ENCODE data around the gene FAM13A. TPM values are rescaled to one million over a fixed set of nuclear protein-coding genes. Genes with fewer than 3 reads are reported as not detected.

Gene FAM13A
- total and polyA plus RNA-seq, 2 of the 4 experiments (the other 2 are of a cell fraction) = 13.1 to 22.0 TPM

DNA sequence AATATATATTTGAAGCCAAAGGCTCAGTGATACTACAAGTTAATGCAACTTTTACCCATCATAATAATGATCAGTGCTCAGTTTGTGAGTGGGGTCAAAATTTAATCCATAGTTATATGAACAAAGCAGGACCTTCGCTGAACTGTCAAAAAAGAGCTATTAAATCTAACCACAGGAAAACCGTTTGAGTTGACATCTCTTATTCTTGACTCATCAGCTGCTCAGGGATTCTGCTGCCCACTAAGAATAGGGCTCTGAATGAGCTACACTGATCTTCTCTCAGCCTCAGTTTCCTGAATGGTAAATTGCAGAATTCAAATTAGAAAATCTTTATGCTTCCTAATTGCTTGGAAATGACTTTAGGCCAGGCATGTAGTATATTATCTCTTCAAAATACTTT is 314.4 kb downstream of the FAM13A start:
- Histone ChIP-seq H2BK20ac (ENCODE audit: low read depth, low read length) (no peak overlapping the region), H2BK15ac (ENCODE audit: low read depth, low read length) (no peak overlapping the region), H3K56ac (ENCODE audit: extremely low read depth, insufficient read depth, low read length) (no peak overlapping the region), H3K36me3 (ENCODE audit: control insufficient read depth, insufficient read depth, low read length) (peaks cover 23% of the 10 kb centered on the region), H4K8ac (ENCODE audit: low read depth in 2 of 2, low read length in 2 of 2) (no peak overlapping the region; a peak in 1 of 4 replicates), H3K79me1 (ENCODE audit: low read depth in 1 of 2, low read length in 2 of 2) (no peaks in the 10 kb centered on the region; a peak in 1 of 4 replicates), H3K14ac (replicated peaks; ENCODE audit: low read depth, low read length) (no peak overlapping the region), H2BK5ac (ENCODE audit: low read depth, low read length, poor library complexity, severe bottlenecking) (no peak overlapping the region), H4K20me1 (ENCODE audit: insufficient read depth, low read length) (no peaks in the 10 kb centered on the region), H3K9me3 (ENCODE audit: control insufficient read depth, insufficient read depth, low read length) (no peaks in the 10 kb centered on the region), H2AK5ac (ENCODE audit: low read depth, low read length) (no peak overlapping the region), H3K4me3 (ENCODE audit: insufficient read depth, low read depth, low read length) (no peak overlapping the region), H3K9me1 (ENCODE audit: insufficient read depth, low read length) (peaks cover 9% of the 10 kb centered on the region), H2BK120ac (ENCODE audit: low read depth, low read length) (no peak overlapping the region), H3K18ac (ENCODE audit: low read depth, low read length) (no peak overlapping the region), H3K4me1 (ENCODE audit: control insufficient read depth, insufficient read depth, low read length) (peaks cover 5% of the 10 kb centered on the region), H3K27me3 (ENCODE audit: control insufficient read depth, insufficient read depth, low read length) (no peaks in the 10 kb centered on the region), H3K4ac (ENCODE audit: low read depth, low read length) (no peak overlapping the region), H3K9ac (ENCODE audit: low read depth, low read length) (no peak overlapping the region), H2AFZ (replicated peaks; ENCODE audit: low read length, poor library complexity) (no peak overlapping the region), H2AK9ac (replicated peaks; ENCODE audit: low read depth, low read length, poor library complexity) (no peak overlapping the region), H4K91ac (ENCODE audit: insufficient read depth, low read depth, low read length) (no peak overlapping the region), H4K5ac (ENCODE audit: low read depth, low read length) (no peak overlapping the region), H3K23ac (ENCODE audit: low read depth, low read length) (no peak overlapping the region), H3K27ac (ENCODE audit: insufficient read depth, low read length) (no peak overlapping the region), H3K4me2 (ENCODE audit: low read depth, low read length) (no peak overlapping the region)
- intact Hi-C loops (cut with micrococcal nuclease) (no loop called here), dilution Hi-C loops (cut with HindIII; ENCODE audit: low sequenced_read_pairs, unreplicated experiment) (no loop called here), in situ Hi-C loops (cut with MboI; ENCODE audit: low sequenced_read_pairs) (no loop called here)
- TF ChIP-seq NFE2L2 (IDR thresholded peaks at IDR 0.05; ENCODE audit: low read depth, low read length) = no peak
- TF ChIP-seq, protein P1, sequence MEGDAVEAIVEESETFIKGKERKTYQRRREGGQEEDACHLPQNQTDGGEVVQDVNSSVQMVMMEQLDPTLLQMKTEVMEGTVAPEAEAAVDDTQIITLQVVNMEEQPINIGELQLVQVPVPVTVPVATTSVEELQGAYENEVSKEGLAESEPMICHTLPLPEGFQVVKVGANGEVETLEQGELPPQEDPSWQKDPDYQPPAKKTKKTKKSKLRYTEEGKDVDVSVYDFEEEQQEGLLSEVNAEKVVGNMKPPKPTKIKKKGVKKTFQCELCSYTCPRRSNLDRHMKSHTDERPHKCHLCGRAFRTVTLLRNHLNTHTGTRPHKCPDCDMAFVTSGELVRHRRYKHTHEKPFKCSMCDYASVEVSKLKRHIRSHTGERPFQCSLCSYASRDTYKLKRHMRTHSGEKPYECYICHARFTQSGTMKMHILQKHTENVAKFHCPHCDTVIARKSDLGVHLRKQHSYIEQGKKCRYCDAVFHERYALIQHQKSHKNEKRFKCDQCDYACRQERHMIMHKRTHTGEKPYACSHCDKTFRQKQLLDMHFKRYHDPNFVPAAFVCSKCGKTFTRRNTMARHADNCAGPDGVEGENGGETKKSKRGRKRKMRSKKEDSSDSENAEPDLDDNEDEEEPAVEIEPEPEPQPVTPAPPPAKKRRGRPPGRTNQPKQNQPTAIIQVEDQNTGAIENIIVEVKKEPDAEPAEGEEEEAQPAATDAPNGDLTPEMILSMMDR (conservative IDR thresholded peaks at IDR 0.05; ENCODE audit: low read depth, low read length) = no peak
- no peak for TF ChIP-seq RFX5 (IDR thresholded peaks at IDR 0.05; ENCODE audit: low read depth, low read length)
- no peak for TF ChIP-seq SMC3 (IDR thresholded peaks at IDR 0.05; ENCODE audit: low read depth, low read length)
- TF ChIP-seq MAZ (IDR thresholded peaks at IDR 0.05; ENCODE audit: borderline replicate concordance, low read depth, low read length) = no peak
- TF ChIP-seq CHD1 (IDR thresholded peaks at IDR 0.05; ENCODE audit: low read depth, low read length) = no peak
- no peak for TF ChIP-seq CEBPB (IDR thresholded peaks at IDR 0.05; ENCODE audit: low read depth, low read length)
- TF ChIP-seq POLR2A (IDR thresholded peaks at IDR 0.05; ENCODE audit: low read depth, low read length) = no peak
- TF ChIP-seq BHLHE40 (IDR thresholded peaks at IDR 0.05; ENCODE audit: low read depth, low read length) = no peak
- no peak for TF ChIP-seq FOS (IDR thresholded peaks at IDR 0.05; ENCODE audit: low read depth, low read length)
- TF ChIP-seq RAD21 (IDR thresholded peaks at IDR 0.05; ENCODE audit: low read length) = no peak
- TF ChIP-seq MAFK (IDR thresholded peaks at IDR 0.05; ENCODE audit: low read depth, low read length) = no peak
- no peak for TF ChIP-seq RCOR1 (IDR thresholded peaks at IDR 0.05; ENCODE audit: insufficient replicate concordance, low read length)
- TF ChIP-seq, protein P2, sequence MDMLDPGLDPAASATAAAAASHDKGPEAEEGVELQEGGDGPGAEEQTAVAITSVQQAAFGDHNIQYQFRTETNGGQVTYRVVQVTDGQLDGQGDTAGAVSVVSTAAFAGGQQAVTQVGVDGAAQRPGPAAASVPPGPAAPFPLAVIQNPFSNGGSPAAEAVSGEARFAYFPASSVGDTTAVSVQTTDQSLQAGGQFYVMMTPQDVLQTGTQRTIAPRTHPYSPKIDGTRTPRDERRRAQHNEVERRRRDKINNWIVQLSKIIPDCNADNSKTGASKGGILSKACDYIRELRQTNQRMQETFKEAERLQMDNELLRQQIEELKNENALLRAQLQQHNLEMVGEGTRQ (IDR thresholded peaks at IDR 0.05; ENCODE audit: low read depth, low read length) = no peak
- no peak for TF ChIP-seq MXI1 (IDR thresholded peaks at IDR 0.05; ENCODE audit: borderline replicate concordance, low read depth, low read length)
- TF ChIP-seq, protein P3, sequence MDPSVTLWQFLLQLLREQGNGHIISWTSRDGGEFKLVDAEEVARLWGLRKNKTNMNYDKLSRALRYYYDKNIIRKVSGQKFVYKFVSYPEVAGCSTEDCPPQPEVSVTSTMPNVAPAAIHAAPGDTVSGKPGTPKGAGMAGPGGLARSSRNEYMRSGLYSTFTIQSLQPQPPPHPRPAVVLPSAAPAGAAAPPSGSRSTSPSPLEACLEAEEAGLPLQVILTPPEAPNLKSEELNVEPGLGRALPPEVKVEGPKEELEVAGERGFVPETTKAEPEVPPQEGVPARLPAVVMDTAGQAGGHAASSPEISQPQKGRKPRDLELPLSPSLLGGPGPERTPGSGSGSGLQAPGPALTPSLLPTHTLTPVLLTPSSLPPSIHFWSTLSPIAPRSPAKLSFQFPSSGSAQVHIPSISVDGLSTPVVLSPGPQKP (IDR thresholded peaks at IDR 0.05; ENCODE audit: borderline replicate concordance, low read depth, low read length) = no peak
- ChIA-PET CTCF (interaction anchor here (1.3 kb wide), 1 partner anchor 47 kb away, joined by 3 read pairs; no protein-coding TSS in a partner anchor), POLR2A (ENCODE audit: unreplicated experiment) (interaction anchor here (0.6 kb wide), 1 partner anchor 1781 kb away, joined by 4 read pairs; no protein-coding TSS in a partner anchor)
- ATAC-seq (ENCODE audit: low read depth) (no peak), DNase-seq (peak; percentile 36)
- WGBS, 2 experiments (ENCODE audit: extremely low coverage in 2 of 2, insufficient read length in 1 of 2) = 20% methylated on average over 1 of the region's 2 CpGs; no CpG with 5 or more reads in 1 of the 2 experiments
- BruUV-seq (replicated peaks) = no TSS peak

All from IMR-90 (cell line).